ENCODE data around the gene CST11.

DNA sequence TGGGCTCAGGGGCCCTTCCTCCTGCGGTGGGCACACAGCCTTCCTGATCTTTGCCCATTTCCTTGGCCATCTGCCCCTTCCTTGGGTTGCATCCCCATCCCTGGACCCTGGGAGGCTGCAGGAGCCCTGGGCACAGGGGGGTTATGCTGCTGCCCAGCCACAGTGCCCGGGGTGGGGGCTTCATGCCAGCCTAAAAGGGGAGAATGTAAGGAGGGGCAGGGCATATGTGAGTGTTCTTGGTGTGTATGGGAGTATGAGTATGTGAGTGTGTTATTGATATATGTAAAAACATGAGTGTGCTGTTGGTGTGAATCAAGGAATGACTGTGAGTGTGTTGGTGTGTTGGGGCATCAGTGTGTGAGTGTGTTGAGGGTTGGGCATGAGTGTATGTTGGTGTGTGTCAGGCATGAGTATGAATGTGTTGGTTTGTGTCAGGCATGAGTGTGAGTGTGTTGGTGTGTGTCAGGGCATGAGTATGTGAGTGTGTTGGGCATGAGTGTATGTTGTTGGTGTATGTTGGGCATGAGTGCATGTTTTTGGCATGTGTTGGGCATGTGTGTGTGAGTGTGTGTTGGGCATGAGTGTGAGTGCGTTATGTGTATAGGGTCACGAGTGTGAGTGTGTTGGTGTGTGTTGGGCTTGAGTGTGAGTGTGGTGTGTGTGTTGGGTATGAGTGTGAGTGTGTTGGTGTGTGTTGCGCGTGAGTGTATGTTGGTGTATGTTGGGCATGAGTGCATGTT is 23.5 kb upstream of the CST11 start:
- TF ChIP-seq, protein P1, sequence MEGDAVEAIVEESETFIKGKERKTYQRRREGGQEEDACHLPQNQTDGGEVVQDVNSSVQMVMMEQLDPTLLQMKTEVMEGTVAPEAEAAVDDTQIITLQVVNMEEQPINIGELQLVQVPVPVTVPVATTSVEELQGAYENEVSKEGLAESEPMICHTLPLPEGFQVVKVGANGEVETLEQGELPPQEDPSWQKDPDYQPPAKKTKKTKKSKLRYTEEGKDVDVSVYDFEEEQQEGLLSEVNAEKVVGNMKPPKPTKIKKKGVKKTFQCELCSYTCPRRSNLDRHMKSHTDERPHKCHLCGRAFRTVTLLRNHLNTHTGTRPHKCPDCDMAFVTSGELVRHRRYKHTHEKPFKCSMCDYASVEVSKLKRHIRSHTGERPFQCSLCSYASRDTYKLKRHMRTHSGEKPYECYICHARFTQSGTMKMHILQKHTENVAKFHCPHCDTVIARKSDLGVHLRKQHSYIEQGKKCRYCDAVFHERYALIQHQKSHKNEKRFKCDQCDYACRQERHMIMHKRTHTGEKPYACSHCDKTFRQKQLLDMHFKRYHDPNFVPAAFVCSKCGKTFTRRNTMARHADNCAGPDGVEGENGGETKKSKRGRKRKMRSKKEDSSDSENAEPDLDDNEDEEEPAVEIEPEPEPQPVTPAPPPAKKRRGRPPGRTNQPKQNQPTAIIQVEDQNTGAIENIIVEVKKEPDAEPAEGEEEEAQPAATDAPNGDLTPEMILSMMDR (IDR thresholded peaks at IDR 0.05; ENCODE audit: insufficient read depth, low read length): no peak
- no peak for TF ChIP-seq GABPA (IDR thresholded peaks at IDR 0.05; ENCODE audit: low read depth)
- TF ChIP-seq SPI1 (IDR thresholded peaks at IDR 0.05; ENCODE audit: borderline replicate concordance, low read depth): no peak

Measured in HL-60 (cell line).